K562 (cell line): ENCODE data around the gene NEK2. TPM values are rescaled to one million over a fixed set of nuclear protein-coding genes. Genes with fewer than 3 reads are reported as not detected.

Source experiments
- ARNT ChIP-seq, 2 experiments: fragments of 450-650 bp; IDR thresholded peaks; 2 replicates each; pipeline ENCODE4 v1.6.1; 2016; ENCODE audit warnings: mild to moderate bottlenecking in 1 of 2
- ATF7 ChIP-seq: fragments of 450-650 bp; IDR thresholded peaks from 2 replicates; pipeline ENCODE4 v1.7.1; 2014; ENCODE audit warnings: mild to moderate bottlenecking, moderate library complexity
- BCL6 ChIP-seq: fragments of 250-450 bp; sonication (Bioruptor Pico); IDR thresholded peaks from 2 replicates; pipeline ENCODE4 v1.4.0; 2020
- BHLHE40 ChIP-seq: IDR thresholded peaks from 2 replicates; pipeline ENCODE4 v1.6.1; 2011; ENCODE audit warnings: low read length, improper control_type of control experiment
- CC2D1A ChIP-seq: fragments of 450-650 bp; IDR thresholded peaks from 2 replicates; pipeline ENCODE4 v1.6.1; 2017; ENCODE audit warnings: mild to moderate bottlenecking
- CXXC5 ChIP-seq: fragments of 250-450 bp; sonication (Bioruptor Pico); IDR thresholded peaks from 2 replicates; pipeline ENCODE4 v1.8.0; 2022; ENCODE audit warnings: inconsistent platforms, mild to moderate bottlenecking, moderate library complexity
- HMG20A ChIP-seq: fragments of 450-650 bp; formaldehyde crosslinking; conservative IDR thresholded peaks from 2 replicates; pipeline ENCODE4 v1.4.0; 2020; ENCODE audit warnings: mild to moderate bottlenecking, mixed read lengths
- MAZ ChIP-seq, 2 experiments: fragments of 450-650 bp in 1 of 2; sonication (generic) in 1 of 2; formaldehyde crosslinking; IDR thresholded peaks in 1 of 2; conservative IDR thresholded peaks in 1 of 2; 2 replicates each; pipeline versions ENCODE4 v1.4.0 to v1.5.0; 2020; ENCODE audit warnings: mild to moderate bottlenecking in 1 of 2, missing genetic modification reagents in 1 of 2
- MEF2D ChIP-seq: conservative IDR thresholded peaks from 2 replicates; pipeline ENCODE4 v1.6.1; 2016; ENCODE audit warnings: low read depth, missing genetic modification characterization, missing compliant biosample characterization
- MTA1 ChIP-seq: fragments of 450-650 bp; IDR thresholded peaks from 2 replicates; pipeline ENCODE4 v1.6.1; 2017; ENCODE audit warnings: borderline replicate concordance
- MYNN ChIP-seq, 2 experiments: sonication (generic); formaldehyde crosslinking in 1 of 2; IDR thresholded peaks; 2 replicates each; pipeline versions ENCODE4 v1.5.0 to v1.6.1; 2016 to 2020; ENCODE audit warnings: antibody characterized with exemption in 1 of 2, missing genetic modification reagents in 1 of 2
- POU5F1 ChIP-seq: fragments of 150-350 bp; IDR thresholded peaks from 2 replicates; pipeline ENCODE4 v1.6.1; 2014; ENCODE audit warnings: borderline replicate concordance, low read length, low read depth, mild to moderate bottlenecking; ENCODE audit not compliant: partially characterized antibody
- RB1 ChIP-seq: fragments of 450-650 bp; IDR thresholded peaks from 2 replicates; pipeline ENCODE4 v1.6.1; 2017; ENCODE audit warnings: low read depth, mild to moderate bottlenecking
- STAT5B ChIP-seq: fragments of 250-450 bp; sonication (Bioruptor Pico); IDR thresholded peaks from 2 replicates; pipeline ENCODE4 v1.8.0; 2021; ENCODE audit warnings: mild to moderate bottlenecking, inconsistent platforms
- TOE1 ChIP-seq, 2 experiments: fragments of 450-650 bp in 1 of 2; sonication (generic) in 1 of 2; formaldehyde crosslinking in 1 of 2; IDR thresholded peaks; 2 replicates each; pipeline versions ENCODE4 v1.7.1 to v1.8.0; 2016 to 2022; ENCODE audit warnings: borderline replicate concordance in 2 of 2, mild to moderate bottlenecking in 2 of 2, antibody characterized with exemption in 1 of 2, inconsistent platforms in 1 of 2, low read depth in 1 of 2, missing genetic modification reagents in 1 of 2, moderate library complexity in 1 of 2
- YY1 ChIP-seq, 3 experiments: IDR thresholded peaks; 2 replicates each; pipeline ENCODE4 v1.6.1; 2011; ENCODE audit warnings: low read length in 2 of 3, mild to moderate bottlenecking in 2 of 3, moderate library complexity in 2 of 3, borderline replicate concordance in 1 of 3, control low read depth in 1 of 3, low read depth in 1 of 3; ENCODE audit not compliant: insufficient read depth in 3 of 3, insufficient replicate concordance in 2 of 3, control insufficient read depth in 1 of 3, insufficient read length in 1 of 3; ENCODE audit errors: extremely low read depth in 1 of 3
- ZKSCAN3 ChIP-seq: fragments of 250-450 bp; sonication (Bioruptor Pico); IDR thresholded peaks from 2 replicates; pipeline ENCODE4 v1.4.0; 2020
- ZNF717 ChIP-seq: fragments of 250-450 bp; sonication (Bioruptor Pico); IDR thresholded peaks from 2 replicates; pipeline ENCODE4 v1.5.0; 2021
- polyA plus RNA-seq, 8 experiments: library from polyadenylated mRNA; depleted of rRNA in 4 of 8; stranded (reverse) in 5 of 8; unstranded in 3 of 8; fragments of >200 nt; fragmentation: Nextera tagmentation in 2 of 8; fragmentation: Illumina TruSeq in 1 of 8; extraction: Ambion mirVana in 2 of 8; extraction: Trizol in 1 of 8; gene quantifications; 2 replicates each; pipeline versions ENCODE4 v1.2.1 to v1.2.3, GENCODE V29; 2011 to 2014; ENCODE audit warnings: inconsistent platforms in 1 of 8, missing spikeins in 1 of 8
- total RNA-seq, 7 experiments: library from RNA; depleted of rRNA in 6 of 7; stranded (reverse); fragments of >200 nt in 6 of 7; fragmentation: Illumina TruSeq in 2 of 7; extraction: Trizol in 2 of 7; gene quantifications; 2 replicates each; pipeline versions ENCODE4 v1.2.1 to v1.2.3, GENCODE V29; 2011 to 2021; ENCODE audit warnings: low replicate concordance in 1 of 7
- TF ChIP-seq, protein P1 (sequence below): fragments of 450-650 bp; formaldehyde crosslinking; IDR thresholded peaks from 2 replicates; pipeline ENCODE4 v1.4.0; 2020; ENCODE audit warnings: mild to moderate bottlenecking, moderate library complexity
- TF ChIP-seq, protein P2 (sequence below), 3 experiments: IDR thresholded peaks in 2 of 3; conservative IDR thresholded peaks in 1 of 3; 2 replicates each; pipeline ENCODE4 v1.5.1; 2011 to 2012; ENCODE audit warnings: low read length in 3 of 3, mild to moderate bottlenecking in 3 of 3, control low read depth in 2 of 3, improper control_type of control experiment in 1 of 3, inconsistent platforms in 1 of 3, low read depth in 1 of 3, mixed read lengths in 1 of 3, moderate library complexity in 1 of 3; ENCODE audit not compliant: insufficient read depth in 2 of 3
- TF ChIP-seq, protein P3 (sequence below): sonication (generic); formaldehyde crosslinking; IDR thresholded peaks from 2 replicates; pipeline ENCODE4 v1.8.0; 2022; ENCODE audit warnings: mild to moderate bottlenecking, missing genetic modification reagents

The NEK2 gene
- total and polyA plus RNA-seq, 9 of the 15 experiments (the other 6 are each of a cell fraction or from before 2014, with no cell fraction given): 30.0 to 74.7 (median 66.4) TPM

DNA sequence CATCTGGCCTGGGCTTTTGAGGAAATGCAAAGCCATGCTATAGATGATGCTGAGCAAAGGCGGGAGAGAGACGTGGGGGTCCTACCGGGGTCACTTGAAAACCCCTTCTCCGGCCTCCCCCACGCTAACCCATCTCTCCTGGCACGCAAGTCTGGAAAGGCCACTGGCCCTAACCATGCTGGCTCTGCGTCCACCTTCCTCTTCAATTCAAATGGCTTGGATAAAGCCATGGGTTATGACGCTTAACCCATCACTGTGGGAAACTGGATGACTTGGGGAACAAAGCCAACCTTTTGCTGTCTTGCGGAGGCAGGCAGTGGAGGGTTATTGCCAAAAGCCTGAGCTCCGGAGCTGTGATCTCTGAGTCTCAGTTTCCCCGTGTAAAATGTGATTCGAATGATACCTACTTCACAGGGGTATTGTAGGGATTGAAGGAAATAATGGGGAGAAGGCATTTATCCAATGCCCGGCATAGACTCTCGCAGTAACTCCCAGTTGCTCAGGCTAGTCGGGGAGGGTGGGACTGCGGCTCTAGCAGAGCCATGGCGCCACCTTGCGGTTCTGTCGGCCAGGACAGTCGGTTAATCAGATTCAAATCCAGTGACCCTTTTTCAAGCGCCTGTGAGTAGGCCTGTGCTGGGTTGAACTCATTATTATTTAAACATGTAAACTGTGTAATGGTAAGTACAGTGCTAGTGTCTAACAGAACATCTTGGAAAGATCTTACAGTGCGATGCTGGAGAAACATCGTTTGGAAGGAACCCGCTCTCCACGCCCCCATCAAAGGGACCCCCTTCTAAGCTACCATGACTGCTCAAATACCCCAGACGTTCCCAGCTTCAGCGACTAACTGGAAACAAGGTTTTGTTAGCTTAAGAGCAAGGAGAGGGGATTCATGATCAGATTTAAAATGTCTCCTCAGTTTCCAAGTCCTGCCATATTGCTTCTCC lies 20.3 kb downstream of the NEK2 start (continued):
- TF ChIP-seq YY1 (IDR thresholded peaks at IDR 0.05; ENCODE audit: borderline replicate concordance in 1 of 3, control insufficient read depth in 1 of 3, extremely low read depth in 1 of 3, insufficient read depth in 3 of 3, insufficient read length in 1 of 3, insufficient replicate concordance in 2 of 3, low read depth in 1 of 3, low read length in 2 of 3): peak in 1 of 3 experiments; percentile 21
- TF ChIP-seq BCL6 (CRISPR knock-in tag): no peak
- TF ChIP-seq RB1: 0 out of 2 replicates have a peak, but pooled peaks have one; percentile 71
- TF ChIP-seq STAT5B (CRISPR knock-in tag): no peak
- no peak for TF ChIP-seq ZKSCAN3 (CRISPR knock-in tag)
- TF ChIP-seq, protein P1, sequence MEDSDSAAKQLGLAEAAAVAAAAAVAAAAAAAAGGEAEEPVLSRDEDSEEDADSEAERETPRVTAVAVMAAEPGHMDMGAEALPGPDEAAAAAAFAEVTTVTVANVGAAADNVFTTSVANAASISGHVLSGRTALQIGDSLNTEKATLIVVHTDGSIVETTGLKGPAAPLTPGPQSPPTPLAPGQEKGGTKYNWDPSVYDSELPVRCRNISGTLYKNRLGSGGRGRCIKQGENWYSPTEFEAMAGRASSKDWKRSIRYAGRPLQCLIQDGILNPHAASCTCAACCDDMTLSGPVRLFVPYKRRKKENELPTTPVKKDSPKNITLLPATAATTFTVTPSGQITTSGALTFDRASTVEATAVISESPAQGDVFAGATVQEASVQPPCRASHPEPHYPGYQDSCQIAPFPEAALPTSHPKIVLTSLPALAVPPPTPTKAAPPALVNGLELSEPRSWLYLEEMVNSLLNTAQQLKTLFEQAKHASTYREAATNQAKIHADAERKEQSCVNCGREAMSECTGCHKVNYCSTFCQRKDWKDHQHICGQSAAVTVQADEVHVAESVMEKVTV (CRISPR knock-in tag): peak; percentile 99
- peak; percentile 54 to 88; a peak in 3 of 4 replicates for TF ChIP-seq MAZ (CRISPR knock-in tag; conservative IDR thresholded peaks at IDR 0.05 in 1 of 2, IDR thresholded peaks at IDR 0.05 in 1 of 2)
- no peak for TF ChIP-seq ARNT (IDR thresholded peaks at IDR 0.05)
- TF ChIP-seq, protein P2, sequence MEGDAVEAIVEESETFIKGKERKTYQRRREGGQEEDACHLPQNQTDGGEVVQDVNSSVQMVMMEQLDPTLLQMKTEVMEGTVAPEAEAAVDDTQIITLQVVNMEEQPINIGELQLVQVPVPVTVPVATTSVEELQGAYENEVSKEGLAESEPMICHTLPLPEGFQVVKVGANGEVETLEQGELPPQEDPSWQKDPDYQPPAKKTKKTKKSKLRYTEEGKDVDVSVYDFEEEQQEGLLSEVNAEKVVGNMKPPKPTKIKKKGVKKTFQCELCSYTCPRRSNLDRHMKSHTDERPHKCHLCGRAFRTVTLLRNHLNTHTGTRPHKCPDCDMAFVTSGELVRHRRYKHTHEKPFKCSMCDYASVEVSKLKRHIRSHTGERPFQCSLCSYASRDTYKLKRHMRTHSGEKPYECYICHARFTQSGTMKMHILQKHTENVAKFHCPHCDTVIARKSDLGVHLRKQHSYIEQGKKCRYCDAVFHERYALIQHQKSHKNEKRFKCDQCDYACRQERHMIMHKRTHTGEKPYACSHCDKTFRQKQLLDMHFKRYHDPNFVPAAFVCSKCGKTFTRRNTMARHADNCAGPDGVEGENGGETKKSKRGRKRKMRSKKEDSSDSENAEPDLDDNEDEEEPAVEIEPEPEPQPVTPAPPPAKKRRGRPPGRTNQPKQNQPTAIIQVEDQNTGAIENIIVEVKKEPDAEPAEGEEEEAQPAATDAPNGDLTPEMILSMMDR (IDR thresholded peaks at IDR 0.05 in 2 of 3, conservative IDR thresholded peaks at IDR 0.05 in 1 of 3; ENCODE audit: insufficient read depth in 2 of 3, low read depth in 1 of 3, low read length in 3 of 3): peak; percentile 97 to 99 (median 99)
- peak; percentile 30; the same call in 1 of the 2 replicates for TF ChIP-seq BHLHE40
- peak; percentile 36 for TF ChIP-seq CXXC5 (CRISPR knock-in tag)
- no peak for TF ChIP-seq MTA1
- TF ChIP-seq TOE1 (IDR thresholded peaks at IDR 0.05; ENCODE audit: borderline replicate concordance): peak; percentile 21; the same call in 1 of the 2 replicates
- TF ChIP-seq TOE1 (CRISPR knock-in tag; IDR thresholded peaks at IDR 0.05; ENCODE audit: borderline replicate concordance, low read depth): no peak
- TF ChIP-seq, protein P3, sequence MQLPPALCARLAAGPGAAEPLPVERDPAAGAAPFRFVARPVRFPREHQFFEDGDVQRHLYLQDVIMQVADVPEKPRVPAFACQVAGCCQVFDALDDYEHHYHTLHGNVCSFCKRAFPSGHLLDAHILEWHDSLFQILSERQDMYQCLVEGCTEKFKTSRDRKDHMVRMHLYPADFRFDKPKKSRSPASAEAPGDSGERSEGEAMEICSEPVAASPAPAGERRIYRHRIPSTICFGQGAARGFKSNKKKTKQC: peak; percentile 64; the same call in 1 of the 2 replicates
- TF ChIP-seq ATF7: peak; percentile 44; the same call in 1 of the 2 replicates
- TF ChIP-seq MEF2D: no peak
- no peak for TF ChIP-seq HMG20A (CRISPR knock-in tag)
- TF ChIP-seq CC2D1A: peak; percentile 93
- TF ChIP-seq MYNN (IDR thresholded peaks at IDR 0.05): peak; percentile 55; the same call in 1 of the 2 replicates
- TF ChIP-seq MYNN (CRISPR knock-in tag; IDR thresholded peaks at IDR 0.05): no peak
- TF ChIP-seq POU5F1: no peak
- no peak for TF ChIP-seq ZNF717 (CRISPR knock-in tag)
